Mammary epithelial cell (primary cell): ENCODE results near the gene MED15.

Experiments
- EZH2 ChIP-seq: IDR thresholded peaks from 2 replicates; pipeline ENCODE4 v1.6.1; 2012; ENCODE audit warnings: low read length, inconsistent platforms, borderline replicate concordance
- TF ChIP-seq, protein P1 (sequence below), 2 donors: IDR thresholded peaks in 1 of 2; conservative IDR thresholded peaks in 1 of 2; 2 replicates each; pipeline ENCODE4 v1.5.1; 2011 to 2012; ENCODE audit warnings: inconsistent platforms in 2 of 2, low read length in 2 of 2, mild to moderate bottlenecking in 2 of 2, control low read depth in 1 of 2, low read depth in 1 of 2; ENCODE audit not compliant: insufficient read depth in 1 of 2; ENCODE audit errors: extremely low read depth in 1 of 2

DNA sequence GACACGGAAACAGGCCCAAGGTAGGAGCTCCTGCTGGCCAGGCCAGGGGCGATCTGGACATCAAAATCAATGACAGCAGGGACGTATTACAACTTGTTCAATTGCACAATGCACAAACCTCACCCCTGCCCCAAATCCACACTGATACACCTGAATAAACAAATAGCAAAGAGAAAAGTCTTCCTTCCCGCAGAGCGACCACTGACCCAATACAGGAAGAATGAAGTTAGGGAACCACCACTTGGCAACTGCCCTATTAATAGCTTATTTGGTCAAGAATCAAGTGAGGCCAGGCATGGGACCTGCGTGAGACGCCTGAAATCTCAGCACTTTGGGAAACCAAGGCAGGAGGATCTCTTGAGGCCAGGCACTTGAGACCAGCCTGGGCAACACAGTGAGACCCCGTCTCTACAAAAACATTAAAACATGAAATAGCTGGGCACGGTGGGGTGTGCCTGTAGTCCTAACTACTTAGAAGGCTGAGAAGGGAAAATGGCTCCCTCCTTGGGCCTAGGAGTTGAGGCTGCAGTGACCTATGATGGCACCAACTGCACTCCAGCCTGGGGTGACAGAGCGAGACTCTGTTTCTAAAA is 109.1 kb downstream of the MED15 start:
- TF ChIP-seq EZH2, result no peak
- TF ChIP-seq, protein P1, sequence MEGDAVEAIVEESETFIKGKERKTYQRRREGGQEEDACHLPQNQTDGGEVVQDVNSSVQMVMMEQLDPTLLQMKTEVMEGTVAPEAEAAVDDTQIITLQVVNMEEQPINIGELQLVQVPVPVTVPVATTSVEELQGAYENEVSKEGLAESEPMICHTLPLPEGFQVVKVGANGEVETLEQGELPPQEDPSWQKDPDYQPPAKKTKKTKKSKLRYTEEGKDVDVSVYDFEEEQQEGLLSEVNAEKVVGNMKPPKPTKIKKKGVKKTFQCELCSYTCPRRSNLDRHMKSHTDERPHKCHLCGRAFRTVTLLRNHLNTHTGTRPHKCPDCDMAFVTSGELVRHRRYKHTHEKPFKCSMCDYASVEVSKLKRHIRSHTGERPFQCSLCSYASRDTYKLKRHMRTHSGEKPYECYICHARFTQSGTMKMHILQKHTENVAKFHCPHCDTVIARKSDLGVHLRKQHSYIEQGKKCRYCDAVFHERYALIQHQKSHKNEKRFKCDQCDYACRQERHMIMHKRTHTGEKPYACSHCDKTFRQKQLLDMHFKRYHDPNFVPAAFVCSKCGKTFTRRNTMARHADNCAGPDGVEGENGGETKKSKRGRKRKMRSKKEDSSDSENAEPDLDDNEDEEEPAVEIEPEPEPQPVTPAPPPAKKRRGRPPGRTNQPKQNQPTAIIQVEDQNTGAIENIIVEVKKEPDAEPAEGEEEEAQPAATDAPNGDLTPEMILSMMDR (conservative IDR thresholded peaks at IDR 0.05 in 1 of 2, IDR thresholded peaks at IDR 0.05 in 1 of 2; ENCODE audit: extremely low read depth in 1 of 2, insufficient read depth in 1 of 2, low read depth in 1 of 2, low read length in 2 of 2), result no peak
